GM18508 (cell line): Measurements from ENCODE around the gene TARDBP.
"Not testable (repeated sequence)": the region's sequence is repeated elsewhere in the genome, so short reads cannot be mapped to it uniquely, and the experiment has no call there.

Source experiments
- ATAC-seq: cut with Tn5 transposase; IDR thresholded peaks from one replicate; pipeline ENCODE4 v1.9.1; 2021; ENCODE audit warnings: moderate number of reproducible peaks; ENCODE audit not compliant: insufficient read depth, unreplicated experiment

The TARDBP gene

GRCh38 chr1:10992004-10992403 lies 20.4 kb upstream of the TARDBP start:
- ATAC-seq: not testable (repeated sequence)

- no peak for ATAC-seq
Observed at GRCh38 chr1:10992864-10993263, 19.6 kb upstream of the TARDBP start.

- ATAC-seq: no peak
Observed at GRCh38 chr1:10996100-10996499, 16.4 kb upstream of the TARDBP start.

- ATAC-seq: no peak
Observed at GRCh38 chr1:11000526-11000925, 11.9 kb upstream of the TARDBP start.

GRCh38 chr1:11013160-11013531 lies 692 bp downstream of the TARDBP start:
- no peak for ATAC-seq

- ATAC-seq: not testable (repeated sequence)
Observed at GRCh38 chr1:11019358-11019757, 6.9 kb downstream of the TARDBP start.

- ATAC-seq: no peak
Observed at GRCh38 chr1:11019971-11020370, 7.5 kb downstream of the TARDBP start.

GRCh38 chr1:11023201-11023600 lies 10.7 kb downstream of the TARDBP start:
- ATAC-seq: no peak

- no peak for ATAC-seq
Observed at GRCh38 chr1:11024154-11024873, 11.9 kb downstream of the TARDBP start.

GRCh38 chr1:11024874-11025203 lies 12.4 kb downstream of the TARDBP start:
- ATAC-seq: no peak

- ATAC-seq: no peak
Observed at GRCh38 chr1:11025618-11026017, 13.2 kb downstream of the TARDBP start.

GRCh38 chr1:11026052-11026451 lies 13.6 kb downstream of the TARDBP start:
- no peak for ATAC-seq

- no peak for ATAC-seq
Observed at GRCh38 chr1:11026903-11027302, 14.4 kb downstream of the TARDBP start.

- ATAC-seq: no peak
Observed at GRCh38 chr1:11027316-11027715, 14.9 kb downstream of the TARDBP start.

GRCh38 chr1:11028018-11028417 lies 15.6 kb downstream of the TARDBP start:
- no peak for ATAC-seq

GRCh38 chr1:11030865-11031264 lies 18.4 kb downstream of the TARDBP start:
- ATAC-seq: no peak

GRCh38 chr1:11031624-11032262 lies 19.3 kb downstream of the TARDBP start:
- ATAC-seq: no peak

- not testable (repeated sequence) for ATAC-seq
Observed at GRCh38 chr1:11037019-11037739, 24.7 kb downstream of the TARDBP start.

- ATAC-seq: no peak
Observed at GRCh38 chr1:11037740-11038182, 25.3 kb downstream of the TARDBP start.

- ATAC-seq: no peak
Observed at GRCh38 chr1:11039351-11040104, 27.1 kb downstream of the TARDBP start.

GRCh38 chr1:11040105-11040429 lies 27.6 kb downstream of the TARDBP start:
- ATAC-seq: not testable (repeated sequence)
